KOPT-K1 (cell line): ENCODE data around the gene ASCL5.
A peak's percentile ranks its signal among the peaks of the same experiment; 100 is the strongest.

Source experiments
- H3K27ac ChIP-seq: fragments of 200-600 bp; sonication (generic); 2 replicates; pipeline ENCODE4 v1.5.1; 2016; ENCODE audit warnings: antibody characterized with exemption, mild to moderate bottlenecking, low read depth, low read length; ENCODE audit not compliant: poor library complexity, severe bottlenecking
- H3K36me3 ChIP-seq: fragments of 200-600 bp; sonication (generic); 2 replicates; pipeline ENCODE4 v1.5.1; 2017; ENCODE audit warnings: antibody characterized with exemption, mild to moderate bottlenecking, low read length, moderate library complexity; ENCODE audit not compliant: insufficient read depth
- H3K9me3 ChIP-seq: fragments of 200-600 bp; sonication (generic); 2 replicates; pipeline ENCODE4 v1.5.1; 2017; ENCODE audit warnings: antibody characterized with exemption, low read length, mild to moderate bottlenecking; ENCODE audit not compliant: insufficient read depth, poor library complexity, severe bottlenecking

Gene ASCL5

DNA sequence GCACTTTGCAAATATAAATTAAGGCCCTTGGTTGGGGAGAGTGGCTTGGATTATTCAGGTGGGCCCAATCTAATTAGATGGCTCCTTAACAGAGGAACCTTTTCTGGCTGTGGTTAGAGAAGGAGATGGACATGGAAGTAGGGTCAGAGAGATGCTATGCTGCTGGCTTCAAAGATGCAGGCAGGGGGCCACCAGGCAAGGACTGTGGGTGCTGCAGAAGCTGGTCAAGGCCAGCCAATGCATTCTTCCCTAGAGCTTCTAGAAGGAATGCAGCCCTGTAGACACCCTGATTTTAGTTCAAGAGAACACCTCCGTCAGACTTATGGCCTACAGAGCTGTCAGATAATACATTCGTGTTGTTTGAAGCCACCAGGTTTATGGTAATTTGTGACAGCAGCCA, 31.0 kb upstream of the ASCL5 start:
- H3K9me3 ChIP-seq, result peaks cover 10% of the 10 kb centered on the region
- H3K27ac ChIP-seq, result no peak overlapping the region
- no peaks in the 10 kb centered on the region for H3K36me3 ChIP-seq

DNA sequence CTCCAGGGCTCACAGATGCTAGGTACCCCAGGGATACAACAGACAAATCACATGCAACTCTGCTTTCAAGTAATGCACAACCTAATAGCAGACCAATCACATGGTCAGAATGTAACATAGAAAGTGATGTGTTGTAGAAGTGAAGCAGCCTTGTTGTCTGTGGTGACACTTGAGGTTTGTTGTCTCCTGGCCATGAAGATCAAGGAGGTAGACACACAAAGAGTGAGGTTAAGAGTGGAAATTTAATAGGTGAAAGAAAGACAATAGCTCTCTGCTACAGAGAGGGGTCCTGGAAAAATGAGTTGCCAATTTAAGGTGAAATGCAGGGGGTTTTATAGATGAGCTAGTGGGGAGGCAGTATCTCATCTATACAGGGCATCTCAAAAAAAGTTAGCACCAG, 29.8 kb upstream of the ASCL5 start:
- H3K9me3 ChIP-seq, result peaks cover 10% of the 10 kb centered on the region
- no peak overlapping the region for H3K27ac ChIP-seq
- H3K36me3 ChIP-seq, result peaks cover 3% of the 10 kb centered on the region; the same call in 1 of the 2 replicates

DNA sequence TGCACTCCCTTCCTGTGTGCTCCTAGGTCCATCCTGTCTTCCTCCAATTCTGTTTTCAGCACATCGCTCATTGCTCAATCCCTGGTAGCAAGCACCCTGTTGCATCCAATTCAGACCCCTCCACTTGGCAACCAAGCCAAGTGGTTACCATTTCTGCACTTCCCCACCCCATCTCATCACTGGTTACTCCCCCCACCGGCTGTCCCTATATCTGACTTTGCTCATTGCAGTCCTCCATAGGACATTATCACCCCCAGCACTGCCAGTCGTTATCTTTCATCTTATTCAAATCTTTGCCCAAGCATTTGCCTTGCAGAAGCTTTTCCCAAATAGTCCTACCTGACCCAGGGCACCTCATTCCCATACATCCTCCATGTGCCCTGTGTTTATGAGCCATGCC, 29.4 kb upstream of the ASCL5 start:
- no peak overlapping the region for H3K27ac ChIP-seq
- peaks cover 8% of the 10 kb centered on the region; the same call in 1 of the 2 replicates for H3K36me3 ChIP-seq
- H3K9me3 ChIP-seq, result peaks cover 10% of the 10 kb centered on the region

DNA sequence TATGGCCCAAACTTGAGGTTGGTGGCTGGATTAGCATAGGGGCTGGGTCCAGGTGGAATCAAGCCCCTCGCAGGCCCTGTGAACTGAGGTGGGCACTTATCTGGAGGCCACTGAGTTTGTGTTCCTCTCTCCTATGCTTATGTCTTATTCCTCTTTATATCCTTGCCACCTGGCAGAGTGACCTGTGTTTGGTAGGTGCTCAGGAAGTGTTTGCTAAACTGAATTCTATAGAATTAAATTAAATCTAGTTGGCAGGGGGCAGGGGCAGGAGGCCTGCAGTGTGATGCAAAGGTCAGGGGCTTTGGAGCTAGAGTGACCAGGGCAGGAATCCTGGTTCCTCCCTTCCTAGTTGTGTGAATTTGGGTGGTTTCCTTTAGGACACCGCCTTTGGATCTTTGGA, 28.4 kb upstream of the ASCL5 start:
- Histone ChIP-seq H3K9me3 (peaks cover 10% of the 10 kb centered on the region), H3K36me3 (peaks cover 18% of the 10 kb centered on the region), H3K27ac (no peak overlapping the region)

DNA sequence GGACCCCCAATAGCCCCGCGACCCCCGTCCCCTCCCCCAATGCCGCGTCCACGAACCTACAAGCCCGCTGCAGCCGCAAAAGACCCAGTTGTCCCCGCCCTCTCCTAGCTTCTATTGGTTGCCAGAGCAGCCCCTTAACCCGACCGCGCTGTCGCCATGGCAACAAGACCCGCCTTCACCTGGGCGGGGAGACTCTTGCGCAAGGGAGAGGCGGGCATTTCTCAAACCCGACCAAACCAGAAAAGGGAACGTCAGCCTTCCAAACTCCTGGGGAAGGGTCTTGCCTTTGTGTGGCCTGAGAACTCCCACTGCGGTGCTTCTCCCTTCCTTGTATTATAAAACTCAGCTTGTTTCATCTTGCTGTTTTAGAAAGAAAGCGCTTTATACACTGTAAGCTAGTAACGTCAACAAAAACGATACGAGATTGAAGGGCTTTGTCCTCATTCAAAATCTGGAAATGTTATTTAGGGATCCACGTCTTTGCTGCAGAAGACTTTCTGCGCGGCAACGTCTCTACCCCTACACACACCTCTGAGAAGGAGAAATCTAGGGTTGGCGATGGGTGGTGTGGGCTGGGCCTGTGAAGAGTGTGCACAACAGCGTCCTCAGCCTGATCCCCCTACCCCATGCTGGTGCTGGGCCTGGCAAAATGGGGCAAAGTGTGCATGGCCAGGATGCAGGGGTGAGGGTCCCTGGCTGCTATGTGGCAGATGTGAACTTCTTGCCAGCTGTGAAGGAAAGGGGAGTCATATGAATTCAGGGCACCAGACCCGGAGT, 27.6 kb upstream of the ASCL5 start, which contains the start of gene TMEM9:
TMEM9 (minus strand) TSS at position 86 of the 777 bp plus-strand sequence. CDS start 551 bp downstream, outside the sequence.
- Histone ChIP-seq H3K36me3 (peaks cover 25% of the 10 kb centered on the region), H3K27ac (peak within 1 kb of the TSS; percentile 48), H3K9me3 (peaks cover 10% of the 10 kb centered on the region)

DNA sequence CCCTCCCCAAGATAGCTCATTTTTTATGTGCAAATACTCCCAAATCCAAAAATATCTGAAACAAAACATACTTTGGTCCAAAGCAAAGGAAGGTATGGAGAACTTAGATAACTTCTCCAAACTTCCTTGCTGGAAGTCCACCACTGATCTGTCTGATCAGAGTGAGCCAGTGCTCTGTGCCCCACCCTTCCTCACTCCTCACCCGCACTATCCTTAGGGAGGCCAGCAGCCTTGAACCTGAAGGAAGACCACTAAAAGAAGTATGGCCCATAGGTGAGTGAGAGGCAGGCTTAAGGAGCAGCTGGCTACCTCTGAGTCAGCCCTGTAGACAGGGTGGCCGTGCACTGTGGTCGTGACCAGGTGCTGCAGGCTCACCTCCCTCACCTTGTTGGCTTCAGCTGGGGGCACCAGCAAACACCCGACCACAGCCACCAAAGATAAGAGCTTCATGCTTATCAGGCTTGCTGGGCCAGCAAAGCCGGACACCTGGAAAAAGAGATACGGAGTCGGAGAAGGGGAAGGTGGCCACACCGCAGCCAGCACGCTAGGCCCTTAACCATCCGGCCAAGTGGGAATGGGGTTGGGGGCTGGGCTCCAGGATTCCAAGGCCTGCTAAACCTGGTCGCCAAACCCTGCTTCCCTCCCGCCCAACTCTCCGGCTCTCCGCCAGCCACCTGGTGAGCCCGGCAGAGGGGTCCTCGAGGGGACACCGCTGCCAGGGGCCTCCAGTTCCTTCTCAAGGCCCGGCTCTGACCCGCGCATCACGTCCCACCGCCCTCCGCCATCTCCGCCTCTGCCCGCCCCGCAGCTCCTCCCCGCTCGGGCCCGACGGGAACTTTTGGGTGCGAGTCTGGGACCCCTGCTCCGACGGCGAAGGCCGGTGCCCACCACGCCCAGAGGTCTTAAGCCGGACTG, 26.7 kb upstream of the ASCL5 start:
- H3K9me3 ChIP-seq, result peaks cover 10% of the 10 kb centered on the region
- peaks cover 33% of the 10 kb centered on the region for H3K36me3 ChIP-seq
- H3K27ac ChIP-seq, result peak overlapping the region; percentile 48

DNA sequence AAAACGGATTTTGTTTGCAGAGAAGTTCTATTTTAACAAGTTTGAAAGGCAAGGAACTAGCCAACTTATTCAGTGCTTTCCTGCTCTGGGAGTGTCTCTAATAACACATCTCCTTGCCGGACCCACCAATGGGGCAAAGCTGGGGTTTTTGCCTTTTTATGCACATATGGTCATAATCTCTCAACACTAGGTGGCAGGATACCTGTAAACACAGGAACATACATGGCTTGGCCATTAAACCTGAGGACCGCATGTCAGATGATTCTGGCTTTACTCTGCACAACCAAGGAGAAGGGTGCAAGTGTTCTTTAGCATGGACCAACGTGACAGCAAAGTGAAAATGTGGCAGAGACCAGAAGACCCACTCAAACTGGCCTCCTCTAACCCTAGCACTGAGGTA, 22.4 kb upstream of the ASCL5 start:
- H3K36me3 ChIP-seq, result peaks cover 73% of the 10 kb centered on the region
- no peaks in the 10 kb centered on the region for H3K9me3 ChIP-seq
- no peak overlapping the region for H3K27ac ChIP-seq

DNA sequence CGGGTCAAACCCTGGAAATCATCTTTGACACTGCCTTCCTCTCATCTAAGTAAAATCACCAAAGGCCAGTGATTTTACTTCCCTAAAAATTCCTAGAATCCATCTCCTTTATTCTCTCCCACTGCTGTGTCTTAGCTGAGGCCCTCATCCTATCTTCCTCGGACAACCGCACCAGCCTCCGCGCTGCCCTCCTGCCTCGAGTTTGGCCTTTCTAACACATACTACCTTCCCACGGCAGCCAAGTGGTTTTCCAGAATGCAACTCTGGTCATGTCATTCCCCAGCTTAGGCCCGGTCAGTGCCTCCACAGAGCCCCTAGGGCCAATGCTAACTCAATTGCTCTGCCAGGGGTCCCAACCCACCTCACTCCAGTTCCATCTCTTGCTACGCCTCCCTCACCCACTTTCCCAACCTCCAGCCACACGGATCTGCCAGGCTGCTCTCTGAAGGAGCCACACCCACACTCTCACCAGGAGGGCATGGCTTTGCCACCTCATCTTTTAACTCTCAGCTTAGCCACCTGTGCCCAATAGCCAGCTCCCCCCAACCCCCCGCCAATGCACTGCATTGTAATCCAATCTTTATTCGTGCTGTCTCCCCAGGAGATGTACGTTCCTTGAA, 20.5 kb upstream of the ASCL5 start:
- Histone ChIP-seq H3K9me3 (no peaks in the 10 kb centered on the region), H3K36me3 (peaks cover 92% of the 10 kb centered on the region), H3K27ac (no peak overlapping the region)

DNA sequence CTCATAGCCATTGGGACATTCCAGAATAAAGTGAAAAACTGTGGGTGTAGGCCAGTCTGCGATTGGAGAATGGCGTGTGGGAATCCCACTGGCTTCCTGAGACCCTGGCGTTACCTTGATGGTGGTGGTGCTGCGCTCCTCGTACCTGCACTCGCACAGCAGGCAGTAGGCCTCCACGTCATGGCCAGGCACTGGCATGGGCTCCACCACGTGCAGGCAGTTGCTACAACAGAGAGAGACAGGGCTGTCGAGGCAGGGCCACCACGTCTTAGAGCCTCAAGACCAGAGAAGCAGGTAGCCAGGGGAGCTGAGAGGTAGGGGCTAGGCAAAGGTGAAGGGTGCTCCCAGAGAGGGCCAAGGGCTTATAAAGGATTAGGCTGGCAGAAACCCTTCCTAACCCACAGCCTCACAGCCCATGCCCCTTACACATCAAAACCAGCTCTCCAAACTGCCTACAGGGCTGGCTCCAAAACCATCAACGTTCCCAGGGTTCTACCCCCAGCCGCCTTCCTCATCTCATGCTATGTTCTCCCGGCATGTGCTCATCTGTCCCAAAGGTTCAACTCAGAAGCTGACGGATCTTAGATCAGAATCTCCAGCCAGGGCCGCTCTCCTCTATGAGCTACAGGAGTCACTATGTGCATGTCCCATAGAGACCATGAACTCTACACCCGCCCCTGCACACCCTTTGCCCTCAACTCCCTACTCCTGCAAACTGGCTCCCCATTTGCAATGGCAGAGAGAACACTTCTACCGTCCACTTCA, 19.8 kb upstream of the ASCL5 start:
- no peak overlapping the region for H3K27ac ChIP-seq
- peaks cover 95% of the 10 kb centered on the region for H3K36me3 ChIP-seq
- H3K9me3 ChIP-seq, result no peaks in the 10 kb centered on the region

DNA sequence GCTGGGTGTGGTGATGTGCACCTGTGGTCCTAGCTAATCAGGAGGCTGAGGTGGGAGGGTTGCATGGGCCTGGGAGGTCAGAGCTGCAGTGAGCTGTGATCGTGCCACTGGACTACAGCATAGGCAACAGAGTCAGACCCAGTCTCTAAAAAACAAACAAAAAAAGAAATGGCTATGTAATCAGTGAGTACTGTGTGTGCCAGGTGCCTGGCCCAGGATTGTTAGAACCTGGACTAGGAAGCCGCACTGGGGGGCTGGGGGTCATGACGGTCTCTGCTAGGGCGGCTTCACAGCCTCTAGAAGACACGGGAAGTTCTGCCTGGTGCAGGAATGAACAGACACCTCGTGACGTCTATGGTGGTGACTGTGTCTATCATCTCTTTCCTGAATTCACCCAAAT, 18.8 kb upstream of the ASCL5 start:
- no peak overlapping the region for H3K27ac ChIP-seq
- peaks cover 91% of the 10 kb centered on the region for H3K36me3 ChIP-seq
- H3K9me3 ChIP-seq, result no peaks in the 10 kb centered on the region

DNA sequence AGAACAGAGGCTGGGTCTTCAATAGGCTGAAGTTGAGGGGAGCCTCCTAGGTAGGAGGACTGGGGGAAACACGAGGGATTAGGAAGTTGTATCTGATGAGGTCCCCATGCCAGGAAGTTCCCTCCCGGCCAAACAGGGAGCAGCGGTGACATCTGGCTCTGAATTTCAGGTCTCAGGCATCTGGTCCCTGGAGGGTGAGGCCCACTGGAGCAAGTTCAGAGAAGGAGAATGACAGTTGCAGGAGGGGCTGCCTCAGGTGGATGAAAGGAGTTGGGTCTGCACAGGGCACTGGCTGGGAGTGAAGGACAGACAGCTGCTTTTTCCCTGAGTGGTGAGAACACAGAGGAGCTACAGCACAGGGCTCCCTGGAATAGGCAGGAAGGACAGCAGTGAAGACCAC, 18.1 kb upstream of the ASCL5 start:
- Histone ChIP-seq H3K27ac (no peak overlapping the region), H3K9me3 (no peaks in the 10 kb centered on the region), H3K36me3 (peaks cover 91% of the 10 kb centered on the region)

DNA sequence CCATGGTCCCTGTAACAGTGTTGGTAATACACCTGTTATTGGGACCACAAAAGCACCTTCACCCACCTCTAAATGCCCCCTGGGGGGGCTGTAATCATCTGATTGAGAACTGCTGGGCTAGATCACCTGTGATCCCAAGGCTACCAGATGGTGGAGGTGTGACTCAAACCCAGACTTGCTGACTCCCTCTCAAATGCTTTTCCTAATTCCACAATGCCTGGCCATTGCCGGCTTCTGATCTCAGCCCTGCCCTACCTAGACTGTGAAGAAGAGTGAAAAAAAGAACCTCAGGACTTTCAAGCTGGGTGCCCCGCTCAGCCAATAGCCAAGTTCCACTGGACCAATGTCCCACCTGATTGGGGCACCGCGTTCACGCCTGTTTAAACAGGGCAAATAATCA, 17.7 kb upstream of the ASCL5 start:
- Histone ChIP-seq H3K27ac (no peak overlapping the region), H3K36me3 (peaks cover 92% of the 10 kb centered on the region), H3K9me3 (no peaks in the 10 kb centered on the region)

DNA sequence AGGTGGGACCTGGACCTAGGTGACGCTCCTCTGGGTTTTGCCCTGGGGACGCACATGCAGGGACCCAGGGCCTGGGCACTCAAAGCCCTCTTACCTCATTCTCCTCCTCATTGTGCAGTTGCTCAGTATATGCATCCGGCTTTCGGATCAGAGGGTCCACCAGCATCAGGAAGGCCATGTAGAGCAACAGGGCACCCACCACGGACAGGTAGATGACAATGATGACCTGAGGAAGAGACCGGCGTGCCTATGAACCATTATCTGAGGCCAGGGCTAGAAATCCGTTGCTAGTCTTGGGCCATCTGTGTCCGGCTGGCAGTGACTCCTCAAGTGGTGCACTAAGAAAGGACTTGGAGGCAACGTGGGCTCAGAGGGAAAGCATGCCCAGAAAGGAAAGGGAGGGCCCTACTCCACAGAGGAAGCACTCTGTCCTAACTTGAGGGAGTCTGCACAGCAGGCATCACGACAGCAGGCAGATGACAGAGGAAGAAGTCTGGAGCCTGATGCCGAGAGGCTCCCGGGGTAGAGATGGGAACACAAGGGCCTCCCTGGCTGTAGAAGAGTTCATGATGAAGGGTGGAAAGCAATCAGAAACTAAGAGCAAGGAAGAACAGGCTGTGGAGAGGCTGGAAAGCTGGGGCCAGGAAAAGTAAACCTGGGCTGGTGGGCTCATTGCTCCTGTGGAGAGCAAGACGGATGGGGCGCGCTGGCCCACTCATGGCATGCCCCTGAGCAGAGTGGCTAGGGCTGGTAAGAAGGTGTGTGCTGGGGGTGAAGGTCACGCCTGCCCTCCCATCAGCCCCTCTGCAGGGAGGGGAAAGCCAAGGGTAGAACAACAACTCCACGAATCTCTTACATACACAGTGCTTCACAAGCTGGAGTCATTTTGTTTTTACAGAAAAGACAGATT, 17.0 kb upstream of the ASCL5 start:
- Histone ChIP-seq H3K9me3 (no peaks in the 10 kb centered on the region), H3K27ac (no peak overlapping the region), H3K36me3 (peaks cover 92% of the 10 kb centered on the region)
